Hippocampal formation (tissue), 2 donors: Measurements from ENCODE around the gene ACSF3.

Experiments
- DNase-seq, 2 donors: peaks; one replicate each; lab custom pipeline; 2025; lab: John Stamatoyannopoulos, UW

Gene ACSF3

GRCh38 chr16:89201439-89202377 is 108.1 kb downstream of the ACSF3 start:
- DNase-seq = no peak

- no peak for DNase-seq
Measured at GRCh38 chr16:89202422-89203215, 109.0 kb downstream of the ACSF3 start.
